Midbrain (tissue), 1 donor: ENCODE data around the gene PDCD2.
"Not testable (repeated sequence)": the region's sequence is repeated elsewhere in the genome, so short reads cannot be mapped to it uniquely, and the experiment has no call there.

Source experiments
- DNase-seq: peaks from one replicate; lab custom pipeline; 2025; lab: John Stamatoyannopoulos, UW

PDCD2 gene

GRCh38 chr6:170552765-170553533 is 31.5 kb downstream of the PDCD2 start, which contains the start of gene PSMB1:
Gene PSMB1, minus strand, starts transcription at chr6:170553307. Its CDS starts 65 bp downstream, at chr6:170553242.
- DNase-seq: peak; percentile 94

DNA sequence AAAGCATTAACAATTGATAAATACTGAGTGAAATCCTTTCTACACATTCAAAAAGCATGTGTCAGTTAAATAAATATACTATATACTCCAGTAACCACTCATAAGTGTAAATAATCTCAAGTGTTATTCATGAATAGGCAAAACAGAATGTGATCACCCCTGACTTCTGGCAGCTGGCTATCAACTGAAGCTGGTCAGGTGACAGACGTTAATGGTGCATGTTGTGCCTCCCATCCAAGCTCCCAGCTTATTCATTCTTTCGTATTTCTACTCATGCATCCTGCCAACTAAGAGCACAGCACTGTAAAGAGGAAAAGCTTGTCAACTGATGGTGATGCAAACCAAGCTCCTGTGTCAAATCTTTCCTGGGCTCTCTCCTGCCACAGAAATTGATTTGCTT is 39.0 kb downstream of the PDCD2 start:
- DNase-seq: no peak

DNA sequence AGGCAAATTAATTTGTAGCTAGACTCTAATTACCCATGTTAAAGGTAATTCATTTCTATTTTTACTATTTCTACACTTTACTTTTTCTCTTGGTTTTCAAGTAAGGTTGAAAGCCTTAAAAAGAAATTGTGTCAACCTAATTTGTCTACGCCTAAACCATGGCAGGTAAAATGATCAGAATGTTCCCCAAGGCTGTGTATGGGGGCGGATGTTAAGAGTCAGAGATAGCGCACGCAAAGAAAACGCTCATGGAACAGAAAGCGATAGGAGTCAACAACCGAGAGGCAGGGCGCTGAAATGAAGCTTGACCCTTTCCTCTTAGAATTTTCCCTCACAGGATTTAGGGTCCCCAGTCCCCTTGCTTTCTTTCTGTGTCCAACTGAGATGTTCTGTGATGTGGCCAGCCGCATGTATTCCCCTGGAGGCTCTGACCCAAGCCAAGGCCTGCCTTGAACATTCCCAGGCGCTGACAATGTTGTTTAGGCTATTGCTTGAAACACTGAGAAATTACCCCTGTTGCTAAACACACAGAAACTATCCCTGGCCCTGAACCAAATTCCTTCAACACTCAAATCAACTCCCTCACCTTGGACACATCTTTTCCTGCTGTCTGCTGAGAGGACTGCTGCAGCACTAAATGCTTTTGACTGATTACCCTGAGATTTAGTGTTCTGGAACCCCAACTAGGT is 42.3 kb downstream of the PDCD2 start:
- no peak for DNase-seq

- DNase-seq: no peak
These were observed 47.1 kb downstream of the PDCD2 start for GRCh38 chr6:170537329-170537728.

GRCh38 chr6:170536671-170537070 is 47.8 kb downstream of the PDCD2 start:
- DNase-seq: no peak

DNA sequence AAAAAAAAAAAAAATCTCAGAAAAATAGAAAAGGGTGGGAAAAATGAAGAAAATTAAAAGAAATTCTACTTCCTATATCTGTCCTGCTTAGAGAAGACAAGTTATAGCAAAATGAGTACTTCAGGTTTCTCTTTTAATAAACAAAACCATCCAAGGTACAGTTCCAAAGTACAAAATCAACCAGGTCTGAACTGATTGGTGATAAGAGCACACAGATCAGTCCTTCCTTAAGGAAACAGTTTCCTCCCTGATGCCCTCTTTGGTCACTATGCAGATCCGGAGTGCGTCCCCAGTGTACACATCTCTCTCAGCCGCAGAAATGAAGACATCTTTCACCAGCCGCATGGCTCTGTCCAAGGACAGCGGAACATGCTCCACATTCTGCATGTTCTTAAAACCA is 49.4 kb downstream of the PDCD2 start:
- no peak for DNase-seq

DNA sequence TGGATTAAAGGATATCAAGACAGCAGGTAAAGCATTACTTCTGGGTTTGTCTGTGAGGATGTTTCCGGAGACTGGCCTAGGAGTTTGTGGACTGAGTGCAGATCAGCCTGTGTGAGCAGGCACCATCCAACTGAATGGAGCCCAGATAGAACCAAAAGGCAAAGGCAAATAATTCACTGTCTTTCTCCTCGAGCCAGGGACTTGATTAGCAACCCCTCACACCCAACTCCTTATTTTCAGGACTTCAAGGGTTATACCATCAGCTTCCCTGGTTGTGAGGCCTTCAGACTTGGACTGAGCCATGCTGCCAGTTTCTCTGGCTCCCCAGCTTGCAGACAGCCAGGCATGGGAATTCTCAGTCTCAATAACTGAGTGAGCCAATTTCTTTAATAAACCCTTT is 50.6 kb downstream of the PDCD2 start:
- DNase-seq: no peak

- no peak for DNase-seq
These were observed 51.5 kb downstream of the PDCD2 start for GRCh38 chr6:170532867-170533488.

- DNase-seq: peak; percentile 80
These were observed 54.5 kb downstream of the PDCD2 start for GRCh38 chr6:170529839-170530469.

DNA sequence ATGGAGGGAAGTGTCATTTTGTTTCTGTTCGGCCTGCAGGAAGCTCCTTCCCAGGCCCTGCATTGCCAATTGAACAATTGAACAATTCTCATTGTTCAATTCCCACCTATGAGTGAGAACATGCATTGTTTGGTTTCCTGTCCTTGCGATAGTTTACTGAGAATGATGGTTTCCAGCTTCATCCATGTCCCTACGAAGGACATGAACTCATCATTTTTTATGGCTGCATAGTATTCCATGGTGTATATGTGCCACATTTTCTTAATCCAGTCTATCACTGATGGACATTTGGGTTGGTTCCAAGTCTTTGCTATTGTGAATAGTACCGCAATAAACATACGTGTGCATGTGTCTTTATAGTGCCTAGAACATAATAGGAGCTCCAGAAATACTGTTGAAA is 56.4 kb downstream of the PDCD2 start:
- DNase-seq: not testable (repeated sequence)

GRCh38 chr6:170525795-170526194 is 58.6 kb downstream of the PDCD2 start:
- DNase-seq: no peak
